GM12801 (cell line): ENCODE measurements around the gene PSKH1.

ENCODE experiments used
- CTCF ChIP-seq: IDR thresholded peaks from one replicate; pipeline ENCODE4 v1.5.1; 2011; ENCODE audit warnings: control low read depth; ENCODE audit not compliant: insufficient read length; ENCODE audit errors: extremely low read depth

Gene PSKH1

DNA sequence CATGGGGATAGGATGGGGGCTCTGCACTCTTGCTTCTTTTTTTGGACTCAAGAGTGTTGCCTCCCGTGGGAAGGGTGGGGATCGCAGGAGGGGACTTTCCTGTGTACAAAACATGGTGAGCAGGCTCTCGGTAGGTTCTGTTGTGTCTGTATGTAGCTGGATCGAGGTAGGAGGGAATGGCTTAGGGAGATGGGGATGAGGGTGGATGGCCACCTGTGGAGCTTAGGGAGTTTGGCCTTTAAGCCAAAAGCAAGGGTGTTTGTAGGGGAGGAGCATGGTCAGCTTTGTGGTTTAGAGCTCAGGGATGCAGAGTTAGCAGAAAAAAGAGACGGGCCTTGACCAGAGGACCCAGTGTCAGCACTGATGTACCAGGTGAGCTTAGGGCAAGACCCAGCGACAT, 31.2 kb upstream of the PSKH1 start:
- TF ChIP-seq CTCF: no peak

- no peak for TF ChIP-seq CTCF
Observed at GRCh38 chr16:67862623-67863583, 30.2 kb upstream of the PSKH1 start.

GRCh38 chr16:67864594-67864993, 28.5 kb upstream of the PSKH1 start:
- TF ChIP-seq CTCF: no peak

- no peak for TF ChIP-seq CTCF
Observed at GRCh38 chr16:67865318-67865717, 27.7 kb upstream of the PSKH1 start.

- TF ChIP-seq CTCF: no peak
Observed at GRCh38 chr16:67868290-67868689, 24.8 kb upstream of the PSKH1 start.

DNA sequence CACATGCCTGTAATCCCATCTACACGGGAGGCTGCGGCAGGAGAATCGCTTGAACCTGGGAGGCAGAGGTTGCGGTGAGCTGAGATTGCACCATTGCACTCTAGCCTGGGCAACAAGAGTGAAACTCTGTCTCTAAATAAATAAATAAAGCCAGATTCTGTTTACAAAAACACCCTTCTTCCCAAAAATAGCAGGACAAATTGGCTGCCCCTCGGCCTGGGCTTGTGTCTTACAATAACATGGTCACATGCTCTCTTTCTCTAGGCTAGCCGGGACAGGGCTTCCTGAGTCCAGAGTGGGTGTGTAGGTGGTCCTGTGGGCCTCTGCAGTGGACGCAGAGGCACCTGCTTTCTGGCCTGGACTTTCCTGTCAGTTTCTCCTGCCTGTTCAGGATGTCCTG, 23.4 kb upstream of the PSKH1 start:
- TF ChIP-seq CTCF: no peak

GRCh38 chr16:67871256-67871655, 21.8 kb upstream of the PSKH1 start:
- no peak for TF ChIP-seq CTCF
